MM.1S (cell line): Measurements from ENCODE around the gene ADAMTS2.

Source experiments
- EZH2 ChIP-seq: fragments of 300-600 bp; sonication (generic); optimal IDR thresholded peaks from 2 replicates; pipeline ENCODE3; 2017; ENCODE audit warnings: low read depth, mild to moderate bottlenecking, antibody characterized with exemption, low read length, mixed read lengths
- TF ChIP-seq, protein P1 (sequence below): fragments of 300-600 bp; sonication (generic); IDR thresholded peaks from 2 replicates; pipeline ENCODE4 v1.5.1; 2016; ENCODE audit warnings: antibody characterized with exemption, low read length, mixed read lengths

DNA sequence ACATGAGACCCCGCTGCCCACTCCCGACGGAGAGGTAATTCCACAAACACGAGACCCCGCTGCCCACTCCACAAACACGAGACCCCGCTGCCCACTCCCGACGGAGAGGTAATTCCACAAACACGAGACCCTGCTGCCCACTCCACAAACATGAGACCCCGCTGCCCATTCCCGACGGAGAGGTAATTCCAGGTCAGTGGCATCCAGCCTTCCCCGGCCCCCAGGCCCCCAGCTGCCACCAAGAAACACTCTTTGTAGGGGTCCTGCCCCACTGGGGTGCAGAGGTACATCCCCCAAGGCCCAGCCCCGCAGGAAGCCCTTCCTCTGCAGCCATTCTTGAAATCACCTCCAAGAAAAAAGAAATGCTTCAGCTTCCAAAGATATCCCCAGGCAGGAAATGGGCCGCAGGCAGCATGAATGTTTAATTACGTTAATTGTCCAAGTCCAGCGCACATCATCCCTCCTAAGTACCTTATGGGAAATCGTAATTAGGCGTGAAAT, 115.9 kb downstream of the ADAMTS2 start:
- TF ChIP-seq, protein P1, sequence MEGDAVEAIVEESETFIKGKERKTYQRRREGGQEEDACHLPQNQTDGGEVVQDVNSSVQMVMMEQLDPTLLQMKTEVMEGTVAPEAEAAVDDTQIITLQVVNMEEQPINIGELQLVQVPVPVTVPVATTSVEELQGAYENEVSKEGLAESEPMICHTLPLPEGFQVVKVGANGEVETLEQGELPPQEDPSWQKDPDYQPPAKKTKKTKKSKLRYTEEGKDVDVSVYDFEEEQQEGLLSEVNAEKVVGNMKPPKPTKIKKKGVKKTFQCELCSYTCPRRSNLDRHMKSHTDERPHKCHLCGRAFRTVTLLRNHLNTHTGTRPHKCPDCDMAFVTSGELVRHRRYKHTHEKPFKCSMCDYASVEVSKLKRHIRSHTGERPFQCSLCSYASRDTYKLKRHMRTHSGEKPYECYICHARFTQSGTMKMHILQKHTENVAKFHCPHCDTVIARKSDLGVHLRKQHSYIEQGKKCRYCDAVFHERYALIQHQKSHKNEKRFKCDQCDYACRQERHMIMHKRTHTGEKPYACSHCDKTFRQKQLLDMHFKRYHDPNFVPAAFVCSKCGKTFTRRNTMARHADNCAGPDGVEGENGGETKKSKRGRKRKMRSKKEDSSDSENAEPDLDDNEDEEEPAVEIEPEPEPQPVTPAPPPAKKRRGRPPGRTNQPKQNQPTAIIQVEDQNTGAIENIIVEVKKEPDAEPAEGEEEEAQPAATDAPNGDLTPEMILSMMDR = no peak
- TF ChIP-seq EZH2 = no peak
